NCI-H82 treated with DMSO at 0.1 percent for 48 hours (cell line): Measurements from ENCODE around the gene NR2C2.
"Not testable (repeated sequence)": the region's sequence is repeated elsewhere in the genome, so short reads cannot be mapped to it uniquely, and the experiment has no call there.

ENCODE experiments used
- DNase-seq: peaks from one replicate; lab custom pipeline; 2025; ENCODE audit not compliant: unreplicated experiment; lab: John Stamatoyannopoulos, UW

Gene NR2C2

DNA sequence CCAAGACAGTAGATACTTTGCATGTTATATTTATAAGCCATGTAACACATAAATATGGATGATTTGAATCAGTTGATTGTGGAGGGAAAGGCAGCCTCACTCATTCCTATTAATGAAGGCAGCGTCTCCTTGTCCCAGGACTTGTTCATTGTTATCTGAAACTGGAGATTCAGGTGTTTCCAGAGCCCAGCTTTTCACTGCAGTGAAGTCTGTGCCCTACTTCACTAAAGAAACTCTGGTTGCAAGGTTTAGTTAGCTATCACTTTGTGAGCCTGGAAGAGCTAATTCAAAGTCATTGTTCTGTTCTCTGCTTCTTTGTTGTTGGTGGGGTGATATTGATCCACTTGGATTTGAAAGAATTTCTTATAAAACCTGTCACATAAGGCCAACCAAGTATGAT is 9.8 kb downstream of the NR2C2 start:
- no peak for DNase-seq

DNA sequence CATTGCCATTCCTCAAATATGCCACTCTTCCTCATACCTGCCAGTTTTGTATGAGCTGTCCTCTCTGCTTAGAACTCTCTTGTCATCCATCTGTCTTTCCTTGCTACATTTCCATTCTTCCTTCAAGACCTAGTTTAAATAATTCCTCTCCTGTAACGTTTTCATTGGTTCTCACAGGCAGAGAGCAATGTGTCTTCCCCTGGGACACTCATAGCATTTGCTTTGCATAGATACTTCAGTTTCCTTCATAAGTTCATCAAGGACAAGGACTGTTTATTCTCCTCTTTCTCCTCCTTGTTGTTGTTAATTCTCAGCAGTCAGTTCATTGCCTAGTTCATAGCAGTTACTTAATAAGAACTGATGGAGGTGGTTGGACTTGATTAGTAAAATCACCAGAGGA is 10.5 kb downstream of the NR2C2 start:
- no peak for DNase-seq

DNA sequence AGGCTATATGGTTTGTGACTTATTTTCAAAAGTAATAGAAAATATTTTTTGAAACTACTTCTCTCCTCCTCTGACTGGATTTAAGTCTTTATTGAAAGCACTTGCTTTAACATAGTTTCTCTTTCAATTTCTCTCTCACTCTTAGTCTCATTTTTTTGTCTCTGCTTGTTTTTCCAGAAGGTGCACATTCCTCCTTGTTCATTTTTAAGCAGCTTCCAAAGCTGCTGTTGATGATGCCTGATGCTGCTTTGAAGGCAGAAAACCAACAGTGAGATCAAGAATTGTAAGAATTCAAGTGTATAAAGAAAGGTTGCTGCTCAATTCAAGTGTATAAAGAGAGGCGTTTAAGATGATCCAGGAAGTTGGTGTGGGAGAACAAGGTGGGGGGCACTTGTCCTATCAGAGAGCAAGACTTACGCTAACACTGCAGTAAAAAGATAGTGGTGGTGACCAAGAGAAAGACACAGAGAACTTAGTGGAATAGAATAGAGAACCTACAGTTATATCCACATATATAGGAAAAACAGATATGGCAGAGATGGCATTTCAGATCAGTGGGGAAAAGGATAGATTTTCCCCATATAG is 12.1 kb downstream of the NR2C2 start:
- DNase-seq = no peak

DNA sequence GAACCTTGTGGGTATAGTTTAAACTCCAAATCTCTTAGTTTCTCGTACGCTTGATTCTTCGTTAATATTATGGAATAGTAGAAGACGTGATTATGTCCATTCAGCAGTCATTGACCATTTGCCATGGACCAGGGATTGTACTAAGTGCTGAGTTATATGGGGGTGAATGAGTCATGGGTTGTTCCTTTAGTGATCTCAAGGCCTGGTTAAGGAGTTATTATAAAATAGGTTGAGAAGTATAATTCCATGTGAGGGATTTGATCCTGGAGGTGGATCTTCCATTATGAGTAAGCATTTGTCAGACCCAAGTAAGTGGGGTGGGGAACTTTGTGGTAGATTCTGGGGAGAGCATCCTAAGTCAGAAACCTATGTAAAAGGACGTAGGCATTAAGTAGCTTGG is 15.4 kb downstream of the NR2C2 start:
- no peak for DNase-seq

DNA sequence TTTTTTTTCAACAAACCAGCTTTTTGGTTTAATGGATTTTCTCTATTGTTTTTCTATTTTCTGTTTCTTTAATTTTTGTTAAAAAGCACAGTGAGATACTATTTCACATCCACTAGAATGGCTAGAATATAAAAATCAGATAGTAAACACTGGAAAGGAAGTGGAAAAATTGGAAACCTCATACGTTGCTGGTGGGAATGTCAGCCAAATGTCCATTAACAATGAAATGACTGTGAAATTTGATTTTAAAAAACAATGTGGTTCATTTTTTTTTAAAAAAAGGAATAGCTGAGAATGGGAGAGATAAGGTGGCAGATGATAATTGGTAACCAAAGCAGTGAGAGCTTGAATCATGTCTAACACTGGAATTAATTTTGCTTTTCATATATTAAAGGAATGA is 19.9 kb downstream of the NR2C2 start:
- DNase-seq = no peak

DNA sequence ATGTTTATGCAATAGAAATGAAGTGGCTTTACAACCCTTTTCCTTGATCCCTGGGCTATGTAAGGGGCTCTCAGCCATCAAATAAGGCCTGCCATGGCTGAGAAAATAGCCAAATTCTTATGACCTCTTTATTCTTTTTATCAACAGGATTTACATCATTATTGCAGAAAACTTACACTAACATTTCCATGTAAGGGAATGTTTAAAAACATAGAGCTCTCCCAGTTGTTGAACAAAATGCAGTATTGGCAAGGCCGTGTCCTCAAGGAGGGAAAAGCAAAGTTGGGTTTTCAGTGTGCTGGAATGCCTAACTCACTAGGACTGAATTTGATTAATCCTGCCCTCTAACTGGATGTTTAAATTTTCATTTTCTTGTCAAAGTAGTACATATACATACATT is 22.3 kb downstream of the NR2C2 start:
- DNase-seq = no peak

DNA sequence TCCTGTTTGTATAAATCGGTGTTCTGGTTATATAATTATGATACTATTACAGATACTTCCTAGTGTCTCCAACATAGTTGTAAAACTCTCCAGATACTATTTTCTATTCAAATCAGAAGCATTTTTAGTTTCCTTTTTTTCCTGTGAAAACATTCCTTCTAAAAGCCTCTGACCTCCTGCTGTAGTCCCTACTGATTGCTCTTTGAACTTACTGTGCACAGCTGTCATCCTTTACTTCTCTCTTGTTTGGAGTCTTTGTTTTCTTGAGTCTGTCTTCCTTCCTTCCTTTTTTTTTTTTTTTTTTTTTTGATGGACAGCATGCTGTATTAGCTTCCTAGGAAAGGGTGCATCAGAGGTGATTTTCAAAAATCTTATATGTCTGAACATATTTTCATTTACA is 28.9 kb downstream of the NR2C2 start:
- no peak for DNase-seq

DNA sequence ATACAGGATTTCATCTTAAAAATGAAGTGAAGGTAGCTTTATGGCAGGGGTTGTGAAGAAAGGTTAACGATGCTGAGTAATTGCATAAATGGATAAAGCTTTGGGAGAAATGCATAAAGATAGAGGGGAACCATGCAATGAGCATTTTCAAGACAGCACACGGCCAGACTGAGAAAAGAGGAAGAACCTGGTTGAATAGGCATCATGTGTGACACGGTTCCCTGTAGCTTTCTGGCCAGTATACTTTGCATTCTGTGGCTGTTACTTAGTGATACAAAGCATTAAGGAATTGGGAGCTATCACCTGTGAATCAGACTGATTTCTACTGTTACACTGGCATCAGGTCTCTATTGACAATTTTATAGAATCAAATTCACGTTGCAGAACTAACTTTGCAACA is 33.3 kb downstream of the NR2C2 start:
- DNase-seq = no peak

DNA sequence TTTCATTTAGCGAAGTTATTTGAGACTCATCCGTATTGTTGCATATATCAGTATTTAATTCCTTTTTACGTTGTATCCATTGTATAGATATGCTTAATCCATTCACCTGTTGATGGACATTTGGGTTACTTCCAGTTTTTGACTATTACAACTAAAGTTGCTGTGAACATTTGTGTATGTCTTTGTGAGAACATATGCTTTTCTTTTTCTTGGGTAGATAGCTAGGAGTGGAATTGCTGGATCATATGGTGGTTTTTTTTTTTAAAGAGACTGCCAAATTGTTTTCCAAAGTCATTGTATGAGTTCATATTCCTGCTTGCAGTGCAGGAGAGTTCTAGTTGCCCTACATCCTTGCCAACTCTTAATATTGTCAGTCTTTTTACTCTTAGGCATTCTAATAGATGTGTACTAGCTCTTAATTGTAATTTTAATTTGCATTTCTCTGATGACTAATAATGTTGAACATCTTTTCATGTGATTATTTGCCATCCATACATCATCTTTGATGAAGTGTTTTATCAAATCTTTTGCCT is 37.3 kb downstream of the NR2C2 start:
- DNase-seq = no peak

DNA sequence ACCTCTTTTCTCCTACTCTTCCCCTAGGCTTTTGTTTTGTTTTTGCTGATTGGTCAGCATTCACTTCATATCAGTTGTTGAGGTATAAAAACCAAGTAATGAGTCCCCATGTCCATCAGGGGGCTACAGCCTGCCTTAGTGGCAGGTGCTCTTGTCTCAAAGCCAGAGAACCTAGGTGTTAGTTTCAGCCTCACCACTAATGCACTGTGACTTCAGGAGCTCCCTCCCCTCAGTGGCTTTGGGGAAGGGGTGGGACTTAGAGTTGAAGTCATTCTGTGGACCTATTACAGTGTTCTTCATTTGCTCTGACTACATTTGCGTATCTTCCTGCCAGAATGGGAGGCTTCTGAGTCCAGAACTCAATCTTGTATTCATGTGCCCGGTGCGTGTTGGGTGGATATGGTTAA is 41.6 kb downstream of the NR2C2 start:
- no peak for DNase-seq

DNA sequence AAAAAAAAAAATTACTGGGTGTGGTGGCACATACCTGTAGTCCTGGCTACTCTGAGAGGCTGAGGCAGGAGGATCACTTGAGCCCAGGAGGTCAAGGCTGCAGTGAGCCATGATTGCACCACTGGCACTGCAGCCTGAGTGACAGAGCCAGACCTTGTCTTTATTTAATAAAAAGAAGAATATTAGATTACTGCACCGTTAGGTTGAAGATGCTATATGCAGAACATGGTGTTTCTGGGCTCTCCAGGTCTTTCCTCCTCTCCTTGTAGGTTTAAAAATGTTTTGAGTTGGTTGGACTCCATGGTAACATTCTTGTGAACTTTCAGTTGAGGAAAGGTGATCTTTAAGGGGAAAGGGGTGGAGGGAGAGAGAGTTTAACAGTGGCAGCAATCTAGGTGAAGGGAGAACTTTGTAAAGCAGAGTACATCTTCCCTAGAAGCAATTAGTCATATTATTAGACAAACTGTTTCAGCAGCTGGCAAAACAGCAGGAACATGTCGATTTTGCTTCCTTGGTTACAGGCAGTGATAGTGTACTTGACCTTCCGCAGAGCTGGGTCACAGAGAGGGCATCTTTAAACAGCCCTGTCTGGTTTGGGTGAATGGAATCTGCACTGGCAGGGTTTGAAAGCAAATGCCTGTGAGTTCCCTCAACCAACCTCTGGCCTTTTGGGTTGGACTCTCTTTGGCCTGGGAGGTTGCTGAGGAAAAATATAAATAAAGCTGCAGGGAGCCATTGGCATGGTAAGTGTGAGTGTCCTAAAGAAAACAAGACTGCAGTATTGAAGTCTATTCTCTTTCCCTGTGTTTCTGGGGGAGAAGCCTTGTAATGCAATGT is 42.8 kb downstream of the NR2C2 start:
- no peak for DNase-seq

DNA sequence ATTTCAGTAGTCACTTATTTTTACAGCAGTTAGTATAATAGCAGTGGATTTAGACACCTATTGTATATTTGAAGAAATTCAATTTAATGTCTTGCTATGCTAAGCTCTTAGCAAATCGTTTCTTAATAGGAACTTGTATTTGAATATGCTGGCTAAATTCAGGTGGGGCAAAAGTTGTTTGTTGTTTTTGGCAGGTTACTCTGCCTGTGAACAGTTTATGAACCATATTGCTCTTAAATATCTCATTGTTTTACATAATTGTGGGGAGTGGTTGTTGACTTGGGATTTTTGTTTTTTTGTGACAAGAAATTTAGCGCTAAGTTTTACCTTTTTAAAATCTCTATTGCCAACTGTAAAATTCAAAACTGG is 43.4 kb downstream of the NR2C2 start:
- DNase-seq = no peak

DNA sequence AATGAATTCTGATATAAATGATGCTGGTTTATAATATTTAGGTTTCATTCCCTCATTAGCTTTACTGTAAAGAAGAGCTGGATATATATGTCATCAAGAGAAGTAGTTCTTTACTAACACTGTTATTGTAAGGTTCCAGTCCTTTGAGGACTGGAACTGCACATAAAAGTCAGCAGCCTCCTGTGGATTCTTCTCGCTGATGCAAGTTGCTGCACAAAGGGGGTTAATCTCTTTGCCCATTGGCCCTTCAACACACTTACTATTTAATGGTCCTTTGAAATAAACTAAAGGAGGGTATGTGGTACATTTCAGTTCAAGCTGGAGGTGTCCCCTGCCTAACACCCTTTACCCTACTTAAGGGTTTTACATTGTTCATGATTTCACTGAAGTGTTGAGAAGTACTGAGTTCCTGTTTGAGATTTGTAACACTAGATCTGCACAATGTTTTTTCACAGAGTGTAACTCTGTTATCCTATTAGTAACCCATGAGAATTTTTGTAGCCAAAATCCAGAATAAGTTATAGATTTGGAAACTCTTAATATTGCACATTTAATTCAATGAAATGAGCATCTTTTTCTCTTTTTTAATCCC is 43.9 kb downstream of the NR2C2 start:
- no peak for DNase-seq

DNA sequence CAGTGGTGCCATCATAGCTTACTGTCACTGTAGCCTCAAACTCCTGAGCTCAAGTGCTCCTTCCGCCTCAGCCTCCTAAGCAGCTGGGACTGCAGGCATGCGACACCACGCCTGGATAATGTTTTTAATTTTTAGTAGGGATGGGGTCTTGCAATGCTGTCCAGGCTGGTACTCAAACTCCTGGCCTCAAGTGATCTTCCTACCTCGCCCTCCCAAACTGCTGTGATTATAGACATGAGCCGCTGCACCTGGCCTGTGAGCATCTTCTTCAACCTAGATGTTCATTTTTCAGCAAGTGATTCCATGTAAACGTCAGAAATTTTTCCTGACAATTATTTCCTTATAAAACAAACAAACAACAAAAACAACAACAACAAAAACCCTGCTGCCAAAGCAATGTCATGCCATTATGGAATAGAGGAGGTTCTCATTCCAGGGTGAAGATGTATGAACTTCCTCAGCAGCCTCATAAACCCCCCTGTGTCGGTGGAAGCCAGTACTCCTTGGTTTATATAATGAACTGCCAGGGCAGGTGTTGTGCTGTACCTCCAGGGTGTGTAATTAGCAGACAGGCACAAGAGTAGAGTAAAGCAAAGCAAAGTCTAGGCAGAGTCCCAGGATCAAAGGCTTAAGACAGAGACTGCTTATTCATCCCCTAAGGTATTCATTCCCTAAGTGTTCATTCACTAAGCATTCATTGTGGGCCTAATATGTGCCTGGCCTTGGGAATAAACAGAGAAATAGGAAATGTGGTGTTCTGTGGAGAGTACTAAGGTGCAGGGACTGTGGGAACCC is 44.6 kb downstream of the NR2C2 start:
- DNase-seq = no peak

DNA sequence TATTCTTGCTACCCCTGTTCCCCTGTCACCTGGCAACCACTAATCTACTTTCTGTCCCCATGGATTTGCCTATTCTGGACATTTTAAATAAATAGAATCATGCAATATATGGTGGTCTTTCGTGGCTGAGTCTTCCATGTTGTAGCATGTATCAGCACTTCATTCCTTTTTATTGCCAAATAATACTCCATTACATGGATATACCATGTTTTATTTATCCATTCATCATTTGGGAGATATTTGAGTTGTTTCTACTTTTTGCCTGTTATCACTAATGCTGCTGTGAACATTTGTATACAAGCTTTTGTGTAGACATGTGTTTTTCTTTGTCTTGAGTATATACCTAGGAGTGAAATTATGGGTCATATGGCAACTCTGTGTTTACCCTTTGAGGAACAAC is 50.6 kb downstream of the NR2C2 start:
- DNase-seq = no peak

DNA sequence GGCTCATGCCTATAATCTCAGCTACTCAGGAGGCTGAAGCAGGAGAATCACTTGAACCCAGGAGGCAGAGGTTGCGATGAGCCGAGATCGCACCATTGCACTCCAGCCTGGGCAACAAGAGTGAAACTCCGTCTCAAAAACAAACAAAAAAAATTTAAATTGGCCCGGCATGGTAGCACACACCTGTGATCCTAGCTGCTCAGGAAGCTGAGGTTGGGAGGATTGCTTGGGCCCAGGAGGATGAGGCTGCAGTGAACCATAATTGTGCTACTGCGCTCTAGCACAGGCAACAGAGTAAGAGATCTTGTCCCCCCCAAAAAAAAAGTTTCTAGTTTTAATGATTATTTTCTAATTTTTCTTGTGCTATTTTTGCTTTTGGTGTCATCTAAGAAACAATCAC is 51.8 kb downstream of the NR2C2 start:
- not testable (repeated sequence) for DNase-seq

DNA sequence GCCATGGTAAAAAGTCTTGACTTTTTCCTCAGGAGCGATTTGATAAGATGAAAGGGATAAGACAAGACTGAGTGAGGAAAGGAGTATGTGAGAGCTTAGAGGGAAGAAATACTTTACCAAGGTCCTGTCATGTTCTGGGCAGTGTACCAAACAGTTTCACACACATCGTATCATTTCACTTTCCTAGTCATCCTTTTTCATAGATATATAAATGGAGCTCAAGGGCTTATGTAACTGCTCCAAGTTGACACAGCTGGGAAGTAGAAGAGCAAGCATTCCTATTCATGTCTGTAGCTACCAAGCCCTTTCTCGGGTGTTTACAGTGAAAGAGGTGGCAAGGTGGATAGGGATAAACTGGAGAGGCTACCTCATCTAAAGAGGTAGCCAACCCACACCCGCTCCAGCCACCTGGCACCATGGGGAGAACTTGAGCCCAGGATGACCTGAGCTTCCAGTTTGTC is 60.3 kb downstream of the NR2C2 start:
- no peak for DNase-seq

DNA sequence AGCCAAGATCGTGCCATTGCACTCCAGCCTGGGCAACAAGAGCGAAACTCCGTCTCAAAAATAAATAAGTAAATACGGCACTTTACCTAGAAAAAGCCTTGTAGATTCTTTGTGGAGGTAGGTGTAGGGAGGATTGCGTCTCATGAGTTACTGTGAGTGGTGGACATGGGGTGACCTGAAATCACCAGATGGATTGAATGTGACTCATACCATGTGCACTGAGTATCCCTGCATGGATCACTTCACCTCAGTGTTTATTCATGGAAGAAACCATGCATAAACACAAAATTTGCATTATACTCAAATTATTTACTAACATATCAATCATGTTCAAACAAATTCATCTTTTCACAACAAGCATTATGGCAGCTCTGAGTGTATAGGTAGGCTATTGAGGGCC is 61.8 kb downstream of the NR2C2 start:
- DNase-seq = no peak

DNA sequence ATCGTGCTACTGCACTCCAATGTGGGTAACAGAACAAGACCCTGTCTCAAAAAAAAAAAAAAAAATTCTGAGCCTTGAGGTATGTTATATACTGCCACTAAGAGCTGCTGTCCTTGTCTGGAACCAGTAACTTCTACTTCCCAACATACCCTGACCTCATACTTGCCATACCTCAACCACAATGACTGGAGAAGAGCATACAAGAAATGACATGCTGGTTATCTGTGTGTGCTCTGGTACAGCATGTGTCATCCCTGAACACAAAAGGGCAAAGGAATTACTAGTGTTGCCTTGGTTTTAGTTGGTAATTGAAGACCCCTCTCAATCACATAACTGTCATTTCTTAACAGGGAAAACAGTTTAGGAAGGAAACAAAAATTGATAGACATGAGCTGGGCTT is 63.3 kb downstream of the NR2C2 start:
- DNase-seq = no peak

DNA sequence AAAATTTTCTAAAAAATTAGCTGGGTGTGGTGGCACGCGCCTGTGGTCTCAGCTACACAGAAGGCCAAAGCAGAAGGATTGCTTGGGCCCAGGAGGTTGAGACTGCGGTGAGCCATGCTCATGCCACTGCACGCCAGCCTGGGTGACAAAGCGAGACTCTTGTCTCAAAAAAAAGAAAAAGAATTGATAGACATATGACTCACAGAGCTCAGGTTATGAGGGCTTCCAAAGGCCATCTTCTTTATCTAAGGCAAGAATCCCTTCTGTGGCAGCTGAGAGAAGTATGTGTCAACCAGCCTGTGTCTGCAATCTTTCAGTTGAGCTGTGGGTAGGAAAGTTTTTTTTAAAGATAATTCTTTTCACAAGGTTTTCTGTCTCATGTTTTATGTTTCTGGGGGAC is 63.8 kb downstream of the NR2C2 start:
- no peak for DNase-seq

DNA sequence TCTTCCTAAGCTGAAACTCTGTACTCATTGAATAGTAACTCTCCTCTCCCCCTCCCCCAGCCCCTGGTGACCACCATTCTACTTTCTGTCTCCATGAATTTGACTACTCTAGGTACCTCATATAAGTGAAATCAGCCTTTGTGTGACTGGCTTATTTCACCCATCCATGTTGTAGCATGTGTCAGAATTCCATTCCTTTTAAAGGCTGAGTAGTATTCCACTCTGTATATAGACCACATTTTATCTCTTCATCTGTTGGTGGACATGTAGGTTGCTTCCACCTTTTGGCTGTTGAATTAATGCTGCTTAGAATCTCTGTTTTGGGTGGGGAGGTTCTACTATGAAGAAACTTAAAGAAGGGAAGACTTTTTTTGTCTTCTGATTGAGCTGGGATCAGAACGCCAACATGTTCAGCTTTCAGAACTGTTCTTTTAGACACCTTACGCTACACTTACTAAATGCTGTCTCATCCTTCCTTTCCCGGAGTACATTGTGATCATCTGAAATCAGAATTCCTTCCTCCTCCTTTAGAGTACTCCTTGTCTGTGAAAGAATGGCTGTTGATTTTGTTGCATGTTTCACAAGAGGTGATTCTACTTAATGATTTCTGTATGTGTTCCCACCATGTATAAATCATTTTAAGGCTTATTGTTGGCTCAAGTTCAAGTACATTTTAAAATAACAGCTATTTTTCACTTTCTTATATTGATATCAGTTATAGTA is 67.4 kb downstream of the NR2C2 start:
- no peak for DNase-seq
